HUES64 (cell line): ENCODE data around the gene RASAL1.
A peak's percentile ranks its signal among the peaks of the same experiment; 100 is the strongest.
"Not testable (repeated sequence)": the region's sequence is repeated elsewhere in the genome, so short reads cannot be mapped to it uniquely, and the experiment has no call there.

Experiments used
- H3K27ac ChIP-seq: 2 replicates; pipeline ENCODE4 v1.7.0; 2013; ENCODE audit warnings: low read depth, low read length, inconsistent platforms
- H3K27me3 ChIP-seq: 2 replicates; pipeline ENCODE4 v1.6.1; 2013; ENCODE audit warnings: mild to moderate bottlenecking, low read length; ENCODE audit not compliant: insufficient read depth
- H3K36me3 ChIP-seq: 2 replicates; pipeline ENCODE4 v1.6.1; 2013; ENCODE audit warnings: mild to moderate bottlenecking, low read length; ENCODE audit not compliant: insufficient read depth
- H3K4me1 ChIP-seq: 2 replicates; pipeline ENCODE4 v1.6.1; 2013; ENCODE audit warnings: mild to moderate bottlenecking, low read length, moderate library complexity; ENCODE audit not compliant: insufficient read depth
- H3K4me3 ChIP-seq: 2 replicates; pipeline ENCODE4 v1.5.1; 2013; ENCODE audit warnings: mild to moderate bottlenecking, low read length, moderate library complexity
- H3K9ac ChIP-seq: 2 replicates; pipeline ENCODE4 v1.6.1; 2013; ENCODE audit warnings: mild to moderate bottlenecking, low read depth, low read length
- H3K9me3 ChIP-seq: 2 replicates; pipeline ENCODE4 v1.6.1; 2013; ENCODE audit warnings: low read depth, low read length; ENCODE audit not compliant: insufficient read depth
- WGBS: fragments of 150-250, 120-280 bp; methylation state at CpG from one replicate; pipeline ENCODE4 v1.1.7; 2013; ENCODE audit warnings: missing lambda C conversion rate; 5-methylcytosine and 5-hydroxymethylcytosine counted together

Gene RASAL1

GRCh38 chr12:113149361-113150150 is 14.0 kb upstream of the RASAL1 start, which contains the start of gene CFAP73:
TSS of gene CFAP73 (plus strand) at chr12:113149724. CDS start at chr12:113149858, 134 bp downstream.
- no peak within 1 kb of the TSS for H3K27ac ChIP-seq
- peaks cover 37% of the 10 kb centered on the region for H3K27me3 ChIP-seq
- peak within 1 kb of the TSS; percentile 39 for H3K4me3 ChIP-seq
- peaks cover 10% of the 10 kb centered on the region; the same call in 1 of the 2 replicates for H3K4me1 ChIP-seq
- WGBS, result 35% methylated on average over 20 of the region's 22 CpGs
- H3K9ac ChIP-seq, result peak within 1 kb of the TSS; percentile 40; the same call in 1 of the 2 replicates
- H3K9me3 ChIP-seq, result 0 out of 2 replicates have a peak, but pooled peaks cover 4% of the 10 kb centered on the region
- H3K36me3 ChIP-seq, result no peaks in the 10 kb centered on the region

- Histone ChIP-seq H3K9ac (no peak overlapping the region), H3K27ac (no peak overlapping the region), H3K9me3 (0 out of 2 replicates have a peak, but pooled peaks cover 4% of the 10 kb centered on the region), H3K4me3 (no peak overlapping the region), H3K36me3 (no peaks in the 10 kb centered on the region), H3K4me1 (peaks cover 10% of the 10 kb centered on the region; the same call in 1 of the 2 replicates), H3K27me3 (peaks cover 12% of the 10 kb centered on the region)
- WGBS, result 86% methylated on average over 2 of the region's 2 CpGs
Observed at GRCh38 chr12:113146999-113147398, 11.4 kb upstream of the RASAL1 start.

GRCh38 chr12:113145720-113146551 is 10.4 kb upstream of the RASAL1 start:
- no peak overlapping the region for H3K9ac ChIP-seq
- no peak overlapping the region for H3K27ac ChIP-seq
- peaks cover 10% of the 10 kb centered on the region; the same call in 1 of the 2 replicates for H3K4me1 ChIP-seq
- H3K4me3 ChIP-seq, result no peak overlapping the region
- H3K36me3 ChIP-seq, result no peaks in the 10 kb centered on the region
- H3K27me3 ChIP-seq, result peaks cover 6% of the 10 kb centered on the region; the same call in 1 of the 2 replicates
- 83% methylated on average over 12 of the region's 12 CpGs for WGBS
- H3K9me3 ChIP-seq, result 0 out of 2 replicates have a peak, but pooled peaks cover 4% of the 10 kb centered on the region

GRCh38 chr12:113144806-113145205 is 9.2 kb upstream of the RASAL1 start:
- Histone ChIP-seq H3K27ac (no peak overlapping the region), H3K27me3 (0 out of 2 replicates have a peak, but pooled peaks cover under 1% of the 10 kb centered on the region), H3K36me3 (no peaks in the 10 kb centered on the region), H3K4me1 (peaks cover 6% of the 10 kb centered on the region; the same call in 1 of the 2 replicates), H3K4me3 (no peak overlapping the region), H3K9me3 (0 out of 2 replicates have a peak, but pooled peaks cover 4% of the 10 kb centered on the region), H3K9ac (no peak overlapping the region)
- 89% methylated on average over 5 of the region's 5 CpGs for WGBS

GRCh38 chr12:113143959-113144358 is 8.4 kb upstream of the RASAL1 start:
- WGBS, result 97% methylated on average over 7 of the region's 8 CpGs
- Histone ChIP-seq H3K4me3 (no peak overlapping the region), H3K27me3 (no peaks in the 10 kb centered on the region), H3K27ac (no peak overlapping the region), H3K4me1 (no peaks in the 10 kb centered on the region), H3K9me3 (0 out of 2 replicates have a peak, but pooled peaks cover 4% of the 10 kb centered on the region), H3K36me3 (no peaks in the 10 kb centered on the region), H3K9ac (no peak overlapping the region)

GRCh38 chr12:113142886-113143332 is 7.3 kb upstream of the RASAL1 start:
- Histone ChIP-seq H3K27ac (no peak overlapping the region), H3K9ac (no peak overlapping the region), H3K4me3 (no peak overlapping the region), H3K4me1 (no peaks in the 10 kb centered on the region), H3K27me3 (no peaks in the 10 kb centered on the region), H3K9me3 (0 out of 2 replicates have a peak, but pooled peaks cover 4% of the 10 kb centered on the region), H3K36me3 (no peaks in the 10 kb centered on the region)
- 87% methylated on average over 4 of the region's 5 CpGs for WGBS

GRCh38 chr12:113142173-113142885 is 6.8 kb upstream of the RASAL1 start:
- H3K27me3 ChIP-seq, result no peaks in the 10 kb centered on the region
- WGBS, result 86% methylated on average over 17 of the region's 17 CpGs
- 0 out of 2 replicates have a peak, but pooled peaks cover 3% of the 10 kb centered on the region for H3K9me3 ChIP-seq

GRCh38 chr12:113141716-113142115 is 6.2 kb upstream of the RASAL1 start:
- H3K36me3 ChIP-seq, H3K27me3 ChIP-seq, H3K27ac ChIP-seq, H3K9ac ChIP-seq, H3K9me3 ChIP-seq, H3K4me1 ChIP-seq, H3K4me3 ChIP-seq: not testable (repeated sequence)
- WGBS, result 95% methylated on average over 3 of the region's 3 CpGs

More at GRCh38 chr12:113142173-113142885, 6.8 kb upstream of the RASAL1 start:
- Histone ChIP-seq H3K4me1 (no peaks in the 10 kb centered on the region), H3K27ac (no peak overlapping the region), H3K36me3 (no peaks in the 10 kb centered on the region), H3K4me3 (no peak overlapping the region), H3K9ac (no peak overlapping the region)

- Histone ChIP-seq H3K4me1 (peaks cover 5% of the 10 kb centered on the region; the same call in 1 of the 2 replicates), H3K9ac (no peak overlapping the region), H3K36me3 (no peaks in the 10 kb centered on the region), H3K9me3 (no peaks in the 10 kb centered on the region), H3K27ac (no peak overlapping the region), H3K4me3 (no peak overlapping the region), H3K27me3 (peaks cover 8% of the 10 kb centered on the region)
- WGBS, result 90% methylated on average over 5 of the region's 7 CpGs
Observed at GRCh38 chr12:113140706-113141105, 5.1 kb upstream of the RASAL1 start.

GRCh38 chr12:113138826-113139225 is 3.3 kb upstream of the RASAL1 start:
- no peaks in the 10 kb centered on the region for H3K9me3 ChIP-seq
- no peaks in the 10 kb centered on the region for H3K36me3 ChIP-seq
- 92% methylated on average over 3 of the region's 3 CpGs for WGBS
- H3K4me1 ChIP-seq, result peaks cover 5% of the 10 kb centered on the region; the same call in 1 of the 2 replicates
- peaks cover 24% of the 10 kb centered on the region for H3K27me3 ChIP-seq
- no peak overlapping the region for H3K4me3 ChIP-seq
- no peak overlapping the region for H3K27ac ChIP-seq
- no peak overlapping the region for H3K9ac ChIP-seq
